Measurements from ENCODE around the gene FAR2.
"Not testable (repeated sequence)": the region's sequence is repeated elsewhere in the genome, so short reads cannot be mapped to it uniquely, and the experiment has no call there.

The FAR2 gene

GRCh38 chr12:29148911-29149690 lies at the start of gene FAR2:
Gene FAR2, plus strand, starts transcription at chr12:29149278. Its CDS starts 121,172 bp downstream, at chr12:29270450.
- DNase-seq = peak; percentile 38

GRCh38 chr12:29102741-29103140 lies 46.3 kb upstream of the FAR2 start:
- no peak for DNase-seq

- DNase-seq = no peak
These were observed 45.5 kb upstream of the FAR2 start for GRCh38 chr12:29103539-29103974.

GRCh38 chr12:29104516-29104915 lies 44.6 kb upstream of the FAR2 start:
- DNase-seq = no peak

DNA sequence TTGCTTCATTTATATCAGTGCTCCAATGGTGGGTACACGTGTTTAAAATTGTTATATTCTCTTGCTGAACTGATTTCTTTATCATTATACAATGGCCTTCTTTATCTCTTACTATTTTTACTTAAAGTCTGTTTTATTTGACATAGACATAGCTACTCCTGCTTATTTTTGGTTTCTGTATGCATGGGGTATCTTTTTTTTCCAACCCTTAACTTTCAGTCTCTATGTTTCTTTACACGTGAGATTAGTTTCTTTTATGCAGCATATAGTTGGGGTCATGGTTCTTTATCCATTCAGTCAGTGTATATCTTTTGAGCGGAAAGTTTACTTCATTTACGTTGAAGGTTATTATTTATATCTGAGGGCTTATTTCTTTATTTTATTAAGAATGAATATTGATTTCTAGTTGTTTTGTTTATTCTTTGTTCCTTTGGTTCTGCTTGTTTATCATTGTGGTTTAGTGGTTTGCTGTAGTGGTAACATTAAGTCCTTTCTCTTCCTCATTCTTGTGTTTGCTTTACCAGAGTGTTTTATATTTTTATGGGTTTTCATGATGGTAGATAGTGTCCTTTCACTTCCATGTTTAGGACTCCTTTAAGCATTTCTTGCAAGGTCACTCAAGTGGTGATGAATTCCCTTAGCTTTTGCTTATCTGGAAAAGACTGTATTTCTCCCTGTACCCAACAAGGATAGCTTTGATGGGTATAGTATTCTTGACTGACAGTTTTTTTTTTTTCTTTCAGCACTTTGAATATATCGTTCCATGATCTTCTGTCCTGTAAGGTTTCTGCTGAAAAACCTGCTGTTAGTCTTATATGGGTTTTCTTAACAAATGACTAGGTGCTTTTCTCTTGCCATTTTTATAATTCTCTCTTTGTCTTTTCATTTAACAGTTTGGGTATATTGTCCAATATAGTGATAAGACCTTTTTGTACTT lies 38.3 kb upstream of the FAR2 start:
- DNase-seq = no peak

DNA sequence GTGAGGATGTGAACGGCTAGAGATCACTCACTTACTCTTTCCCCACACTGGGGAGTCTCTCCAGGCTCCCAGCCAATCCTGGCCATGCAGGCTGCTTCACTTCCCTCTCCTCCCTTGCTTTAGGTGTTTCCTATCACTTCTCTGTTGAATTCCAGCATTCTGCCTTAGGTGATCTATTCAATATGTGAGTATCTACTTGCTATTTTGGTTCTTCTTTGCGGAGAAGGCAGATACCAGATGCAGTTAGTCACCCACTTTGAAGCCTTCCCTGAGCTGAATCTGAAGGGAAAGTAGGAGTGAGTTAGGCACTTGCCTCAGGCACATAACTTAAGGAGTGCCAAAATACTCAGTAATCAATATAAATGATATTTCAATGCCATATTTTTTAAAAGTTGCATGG lies 36.0 kb upstream of the FAR2 start:
- no peak for DNase-seq

DNA sequence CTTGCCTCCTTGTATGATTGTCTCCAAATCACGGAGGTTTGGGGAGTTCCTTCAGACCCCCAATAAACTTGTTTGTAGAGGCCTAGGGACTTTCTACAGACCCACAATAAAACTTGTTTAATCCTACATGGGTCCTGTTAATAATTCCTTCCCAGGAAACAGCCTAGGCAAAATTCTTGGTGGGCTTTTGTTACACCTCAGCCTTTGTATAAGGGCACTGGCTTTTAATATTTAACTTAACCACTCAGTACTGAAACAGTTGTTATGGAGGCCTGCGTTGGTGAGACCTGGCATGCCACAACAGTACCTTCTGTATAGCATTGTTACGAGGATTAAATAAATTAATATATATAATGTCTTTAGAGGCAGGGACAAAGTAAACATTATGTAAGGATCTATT lies 32.7 kb upstream of the FAR2 start:
- no peak for DNase-seq

GRCh38 chr12:29131539-29131938 lies 17.5 kb upstream of the FAR2 start:
- DNase-seq = no peak

GRCh38 chr12:29132316-29132715 lies 16.8 kb upstream of the FAR2 start:
- no peak for DNase-seq

- DNase-seq = no peak
These were observed 15.9 kb upstream of the FAR2 start for GRCh38 chr12:29133181-29133580.

DNA sequence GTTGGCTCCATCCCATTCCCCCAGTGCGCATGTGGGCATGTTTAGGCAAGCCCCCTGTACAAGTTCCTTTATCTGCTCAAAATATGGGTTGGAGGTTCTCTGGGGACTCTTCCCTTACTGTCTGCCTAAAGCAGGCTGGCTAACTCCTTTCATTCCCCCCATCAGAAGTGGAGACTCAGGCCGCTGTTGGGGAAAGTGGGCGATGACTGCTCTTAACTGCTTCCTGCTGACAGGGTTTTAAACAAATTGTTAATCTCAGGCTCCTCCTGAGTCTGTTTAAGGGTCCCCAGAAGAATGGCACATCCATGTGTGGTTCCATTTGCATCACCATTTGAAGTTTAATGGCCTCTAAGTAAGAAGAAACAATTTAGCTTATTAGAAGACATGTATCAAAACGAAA lies 15.4 kb upstream of the FAR2 start:
- no peak for DNase-seq

- DNase-seq = not testable (repeated sequence)
These were observed 10.8 kb upstream of the FAR2 start for GRCh38 chr12:29138256-29138655.

GRCh38 chr12:29138855-29139254 lies 10.2 kb upstream of the FAR2 start:
- not testable (repeated sequence) for DNase-seq

DNA sequence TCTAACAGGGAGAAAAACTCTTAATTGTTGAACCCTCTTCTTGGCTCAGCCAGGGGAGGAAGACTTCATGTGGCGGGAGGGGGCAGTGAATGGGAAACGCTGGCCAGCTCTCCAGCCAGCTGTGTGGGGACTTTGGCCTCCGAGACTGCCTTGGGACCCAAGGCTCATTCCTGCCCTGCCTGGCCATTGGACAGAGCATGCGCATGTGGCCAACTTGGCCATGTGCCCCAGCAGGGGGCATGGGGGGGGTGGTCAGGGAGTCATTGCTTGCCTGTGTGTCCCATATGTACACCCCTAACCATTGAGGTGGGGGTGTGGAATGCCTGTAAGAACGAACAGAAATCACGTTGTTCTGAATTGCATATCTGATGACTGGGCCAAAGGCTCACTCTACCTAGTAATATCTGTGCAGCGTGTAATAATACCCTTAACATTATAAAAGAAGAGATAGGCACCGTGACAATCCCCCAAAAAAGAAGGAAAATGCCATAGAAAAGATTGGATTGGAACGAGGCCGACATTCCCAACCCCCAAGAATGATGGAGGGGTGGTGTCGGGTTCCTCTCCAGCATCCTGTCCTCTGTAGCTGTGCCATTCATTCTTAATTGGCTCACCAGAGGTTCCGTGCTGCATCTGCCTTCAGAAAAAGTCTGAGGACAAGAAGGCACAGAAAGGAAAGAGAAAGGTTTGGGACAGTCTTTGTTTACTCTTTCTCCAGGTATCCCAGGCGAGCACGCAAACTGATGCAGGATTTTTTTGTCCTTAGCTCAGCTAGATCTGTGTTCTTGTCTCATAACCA lies 3.5 kb upstream of the FAR2 start:
- DNase-seq = no peak

- DNase-seq = no peak
These were observed 2.9 kb upstream of the FAR2 start for GRCh38 chr12:29146196-29146595.

- no peak for DNase-seq
These were observed 1.1 kb upstream of the FAR2 start for GRCh38 chr12:29147731-29148595.

GRCh38 chr12:29148596-29148910 lies 525 bp upstream of the FAR2 start:
- no peak for DNase-seq

- peak; percentile 8 for DNase-seq
These were observed 708 bp downstream of the FAR2 start for GRCh38 chr12:29149691-29150281.

DNA sequence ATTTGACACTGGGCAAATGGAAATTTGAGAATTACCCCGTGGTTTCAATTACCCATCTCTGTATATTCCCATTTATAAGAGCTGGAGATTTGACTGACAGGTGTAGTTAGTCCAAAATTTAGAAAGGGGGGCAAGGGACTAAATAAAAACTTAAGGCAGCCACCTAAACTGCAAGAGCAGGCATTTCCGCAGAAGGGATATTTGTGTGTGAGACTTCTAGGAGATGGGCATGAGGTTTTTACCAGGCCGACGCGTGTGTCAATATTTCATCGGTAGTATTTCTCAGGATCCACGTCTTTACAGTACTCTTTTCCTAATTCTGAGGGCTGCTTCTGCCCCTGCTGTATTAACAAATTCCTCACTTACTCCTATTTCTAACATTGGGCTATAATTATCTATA lies 1.4 kb downstream of the FAR2 start:
- no peak for DNase-seq

DNA sequence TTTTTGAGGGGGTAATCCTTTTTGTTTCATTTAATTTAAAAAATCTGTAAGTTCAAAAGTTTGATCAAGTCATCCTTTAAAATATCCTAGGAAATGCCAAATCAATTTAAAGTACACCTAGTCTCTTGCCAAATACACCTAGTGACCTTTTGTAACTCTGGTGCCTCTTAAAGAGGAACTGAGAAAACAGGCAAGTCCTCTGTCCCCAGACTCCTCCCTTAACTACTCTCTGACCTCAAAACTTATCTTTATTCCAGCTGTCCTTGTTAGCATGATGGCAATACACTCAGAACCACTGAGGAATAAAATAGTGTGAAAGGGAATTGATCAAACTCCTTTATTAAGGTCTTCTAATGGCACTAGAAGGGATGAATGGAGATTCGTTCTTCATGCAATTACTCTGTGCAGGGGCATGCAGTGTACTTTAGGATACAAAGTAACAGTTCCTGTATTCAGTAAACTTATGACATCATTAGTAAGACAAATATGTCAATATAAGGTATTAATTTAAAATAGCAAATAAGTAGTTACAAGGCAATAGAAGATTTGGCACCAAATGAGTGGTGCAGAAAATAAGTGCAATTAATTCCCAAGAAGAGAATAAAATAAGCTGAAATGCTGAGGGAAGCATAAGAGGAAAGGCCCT lies 3.3 kb downstream of the FAR2 start:
- DNase-seq = no peak

DNA sequence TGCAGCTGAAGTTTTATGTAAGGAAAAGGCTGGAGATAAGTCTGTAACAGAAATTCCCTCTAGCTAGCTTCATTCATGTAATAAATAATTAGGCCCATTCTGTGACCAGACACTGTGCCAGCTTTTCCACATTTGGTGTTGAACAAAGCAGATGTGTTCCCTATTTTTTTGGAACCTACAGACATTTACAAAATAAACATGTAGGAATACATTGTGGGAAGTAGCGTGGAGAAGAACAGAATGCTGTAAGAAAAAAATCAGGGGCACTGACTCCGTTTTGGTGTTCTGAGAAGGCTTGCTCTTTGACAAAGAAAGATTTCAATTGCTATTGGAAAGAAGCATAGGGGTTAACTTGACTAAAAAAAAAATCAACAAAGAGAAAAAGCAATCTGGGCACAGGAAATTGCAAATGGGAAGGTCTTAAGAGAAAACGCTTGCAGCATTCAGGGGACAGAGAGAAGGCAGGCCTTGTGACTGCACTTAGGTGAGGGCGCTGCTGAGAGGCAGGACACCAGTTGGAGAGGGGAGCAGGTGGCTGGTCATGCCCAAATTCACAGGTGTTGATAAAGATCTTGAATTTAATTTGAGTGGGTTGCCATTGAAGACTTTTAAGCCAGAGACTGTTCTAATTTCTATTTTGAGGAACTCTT lies 4.0 kb downstream of the FAR2 start:
- no peak for DNase-seq
